Duodenal mucosa (tissue), 2 donors: ENCODE measurements around the gene ZC3H4.
"Not testable (repeated sequence)": the region's sequence is repeated elsewhere in the genome, so short reads cannot be mapped to it uniquely, and the experiment has no call there.

Experiments
- H3K27ac ChIP-seq: one replicate; pipeline ENCODE4 v1.7.0; 2013; ENCODE audit warnings: low read depth, low read length
- H3K27me3 ChIP-seq, 2 donors: one replicate each; pipeline ENCODE4 v1.7.0; 2013; ENCODE audit warnings: low read length in 2 of 2, control low read depth in 1 of 2; ENCODE audit not compliant: insufficient read depth in 2 of 2, control insufficient read depth in 1 of 2
- H3K36me3 ChIP-seq, 2 donors: one replicate each; pipeline ENCODE4 v1.7.0; 2013; ENCODE audit warnings: low read length in 2 of 2, control low read depth in 1 of 2; ENCODE audit not compliant: insufficient read depth in 2 of 2, control insufficient read depth in 1 of 2
- H3K4me1 ChIP-seq, 2 donors: one replicate each; pipeline ENCODE4 v1.7.0; 2013; ENCODE audit warnings: low read length in 2 of 2, control low read depth in 1 of 2; ENCODE audit not compliant: insufficient read depth in 2 of 2, control insufficient read depth in 1 of 2
- H3K4me3 ChIP-seq, 2 donors: one replicate each; pipeline ENCODE4 v1.7.0; 2013; ENCODE audit warnings: low read length in 2 of 2, low read depth in 1 of 2
- H3K9ac ChIP-seq, 2 donors: one replicate each; pipeline ENCODE4 v1.7.0; 2013; ENCODE audit warnings: low read length in 2 of 2, low read depth in 1 of 2
- H3K9me3 ChIP-seq, 2 donors: one replicate each; pipeline ENCODE4 v1.7.0; 2013; ENCODE audit warnings: low read length in 2 of 2, control low read depth in 1 of 2; ENCODE audit not compliant: control insufficient read depth in 1 of 2

The ZC3H4 gene

GRCh38 chr19:47152205-47152604 is 38.6 kb upstream of the ZC3H4 start:
- no peak overlapping the region for H3K27ac ChIP-seq
- peaks cover 8 to 16% of the 10 kb centered on the region in 2 donors for H3K4me1 ChIP-seq
- H3K9ac ChIP-seq = no peak overlapping the region

GRCh38 chr19:47151627-47152026 is 38.1 kb upstream of the ZC3H4 start:
- no peak overlapping the region for H3K4me3 ChIP-seq
- peaks cover 3 to 11% of the 10 kb centered on the region in 2 donors for H3K4me1 ChIP-seq
- H3K36me3 ChIP-seq = peaks cover 25 to 44% of the 10 kb centered on the region in 2 donors
- H3K27me3 ChIP-seq = no peaks in the 10 kb centered on the region
- no peak overlapping the region for H3K27ac ChIP-seq
- H3K9me3 ChIP-seq = no peaks in the 10 kb centered on the region
- H3K9ac ChIP-seq = no peak overlapping the region

More at GRCh38 chr19:47152205-47152604, 38.6 kb upstream of the ZC3H4 start:
- Histone ChIP-seq H3K9me3 (no peaks in the 10 kb centered on the region), H3K27me3 (no peaks in the 10 kb centered on the region), H3K4me3 (no peak overlapping the region), H3K36me3 (peaks cover 25 to 41% of the 10 kb centered on the region in 2 donors)

GRCh38 chr19:47146920-47147319 is 33.3 kb upstream of the ZC3H4 start:
- Histone ChIP-seq H3K4me3 (no peak overlapping the region), H3K4me1 (peaks cover 0 to 4% of the 10 kb centered on the region in 2 donors), H3K9me3 (no peaks in the 10 kb centered on the region), H3K36me3 (peaks cover 25 to 60% of the 10 kb centered on the region in 2 donors), H3K9ac (no peak overlapping the region), H3K27ac (no peak overlapping the region), H3K27me3 (no peaks in the 10 kb centered on the region)

- peaks cover 22 to 53% of the 10 kb centered on the region in 2 donors for H3K36me3 ChIP-seq
- no peaks in the 10 kb centered on the region for H3K4me1 ChIP-seq
- H3K27me3 ChIP-seq = no peaks in the 10 kb centered on the region
- H3K4me3 ChIP-seq = no peak overlapping the region
- H3K27ac ChIP-seq = no peak overlapping the region
- no peaks in the 10 kb centered on the region for H3K9me3 ChIP-seq
- no peak overlapping the region for H3K9ac ChIP-seq
These were observed 32.3 kb upstream of the ZC3H4 start for GRCh38 chr19:47145639-47146486.

- H3K27ac ChIP-seq = no peak overlapping the region
- no peaks in the 10 kb centered on the region for H3K9me3 ChIP-seq
- H3K9ac ChIP-seq = no peak overlapping the region
- no peaks in the 10 kb centered on the region for H3K4me1 ChIP-seq
- H3K4me3 ChIP-seq = no peak overlapping the region
- no peaks in the 10 kb centered on the region for H3K27me3 ChIP-seq
- H3K36me3 ChIP-seq = peaks cover 15 to 44% of the 10 kb centered on the region in 2 donors
These were observed 31.1 kb upstream of the ZC3H4 start for GRCh38 chr19:47144630-47145029.

GRCh38 chr19:47143322-47144073 is 29.9 kb upstream of the ZC3H4 start:
- Histone ChIP-seq H3K36me3 (peaks cover 18 to 44% of the 10 kb centered on the region in 2 donors), H3K4me1 (no peaks in the 10 kb centered on the region), H3K27ac (no peak overlapping the region), H3K4me3 (no peak overlapping the region), H3K9ac (no peak overlapping the region), H3K9me3 (no peaks in the 10 kb centered on the region), H3K27me3 (no peaks in the 10 kb centered on the region)

- Histone ChIP-seq H3K9me3 (no peaks in the 10 kb centered on the region), H3K36me3 (peaks cover 17 to 40% of the 10 kb centered on the region in 2 donors), H3K27ac (no peak overlapping the region), H3K4me1 (no peaks in the 10 kb centered on the region), H3K9ac (no peak overlapping the region), H3K27me3 (no peaks in the 10 kb centered on the region), H3K4me3 (no peak overlapping the region)
These were observed 29.2 kb upstream of the ZC3H4 start for GRCh38 chr19:47142779-47143178.

- Histone ChIP-seq H3K27me3 (no peaks in the 10 kb centered on the region), H3K4me3 (no peak overlapping the region), H3K4me1 (no peaks in the 10 kb centered on the region), H3K9me3 (no peaks in the 10 kb centered on the region), H3K36me3 (peaks cover 17 to 37% of the 10 kb centered on the region in 2 donors), H3K9ac (no peak overlapping the region), H3K27ac (no peak overlapping the region)
These were observed 28.1 kb upstream of the ZC3H4 start for GRCh38 chr19:47141695-47142094.

GRCh38 chr19:47141252-47141651 is 27.7 kb upstream of the ZC3H4 start:
- H3K9ac ChIP-seq, H3K27me3 ChIP-seq, H3K9me3 ChIP-seq, H3K27ac ChIP-seq, H3K4me1 ChIP-seq, H3K4me3 ChIP-seq: not testable (repeated sequence)
- peaks cover 17 to 34% of the 10 kb centered on the region in 2 donors for H3K36me3 ChIP-seq

- peaks cover 4 to 6% of the 10 kb centered on the region in 2 donors for H3K4me1 ChIP-seq
- no peak overlapping the region for H3K4me3 ChIP-seq
- H3K36me3 ChIP-seq = peaks cover 0 to 5% of the 10 kb centered on the region in 2 donors
- no peaks in the 10 kb centered on the region for H3K9me3 ChIP-seq
- no peak overlapping the region for H3K27ac ChIP-seq
- H3K9ac ChIP-seq = no peak overlapping the region
- H3K27me3 ChIP-seq = no peaks in the 10 kb centered on the region
These were observed 21.6 kb upstream of the ZC3H4 start for GRCh38 chr19:47135156-47135555.
